ENCODE measurements around the gene FAM131C. TPM values are rescaled to one million over a fixed set of nuclear protein-coding genes. Genes with fewer than 3 reads are reported as not detected.
A peak's percentile ranks its signal among the peaks of the same experiment; 100 is the strongest.

FAM131C gene
- total and polyA plus RNA-seq, 2 experiments from 2014 or later, result 0.71 to 1.3 TPM

DNA sequence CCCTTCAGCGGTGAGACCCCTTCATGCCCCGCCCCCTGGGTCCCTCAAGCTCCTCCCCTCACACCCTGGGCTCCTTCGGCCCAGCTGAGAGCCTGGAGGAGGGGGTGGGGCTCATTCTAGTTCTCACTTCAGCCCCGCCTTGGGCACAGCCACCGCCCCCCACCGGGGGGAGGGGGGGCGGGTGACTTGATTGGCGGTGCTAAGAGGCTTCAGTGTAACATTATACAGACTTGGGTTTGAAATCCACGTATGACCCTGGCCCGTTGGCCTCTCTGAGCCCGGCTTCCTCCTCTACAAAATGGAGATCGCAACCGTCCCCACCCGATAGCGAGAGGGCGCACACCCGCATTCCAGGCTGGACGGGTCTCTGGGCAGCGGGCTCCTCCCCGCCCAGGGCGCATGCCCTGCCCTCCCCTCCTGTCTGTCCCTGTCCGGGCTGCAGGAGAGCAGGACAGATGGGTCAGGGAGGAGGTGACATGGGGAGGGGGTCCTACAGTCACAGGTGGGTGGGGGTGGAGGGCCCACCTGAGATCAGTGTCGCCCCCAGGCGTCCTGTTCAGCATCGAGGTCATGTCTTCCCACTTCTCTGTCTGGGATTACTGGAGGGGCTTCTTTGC is 24.8 kb downstream of the FAM131C start:
- Histone ChIP-seq H3K9me2 (ENCODE audit: insufficient read depth) (no peaks in the 10 kb centered on the region), H3K4me3 (peak overlapping the region; percentile 71), H4K20me1 (replicated peaks; ENCODE audit: insufficient read depth) (no peaks in the 10 kb centered on the region), H3K36me3 (ENCODE audit: insufficient read depth) (no peaks in the 10 kb centered on the region), H3K79me2 (replicated peaks; ENCODE audit: insufficient read depth) (no peaks in the 10 kb centered on the region), H2AFZ (peak overlapping the region; percentile 94), H3K27ac (ENCODE audit: low read depth) (peak overlapping the region; percentile 69; the same call in 1 of the 2 replicates), H3F3A (replicated peaks; ENCODE audit: low read depth) (no peaks in the 10 kb centered on the region), H3K27me3 (ENCODE audit: insufficient read depth) (no peaks in the 10 kb centered on the region), H3K4me1 (ENCODE audit: insufficient read depth) (0 out of 2 replicates have a peak, but pooled peaks cover 5% of the 10 kb centered on the region), H3K4me2 (peak overlapping the region; percentile 89)
- Mint-ChIP-seq H3K27me3 (ENCODE audit: insufficient read depth, low read depth, poor library complexity) (peaks cover 4% of the 10 kb centered on the region), H3K36me3 (ENCODE audit: low read depth) (no peaks in the 10 kb centered on the region), H3K9me3 (no peaks in the 10 kb centered on the region), H3K4me3 (peak overlapping the region; percentile 74), H3K4me1 (peaks cover 12% of the 10 kb centered on the region), H3K27ac (no peak overlapping the region)
- DNase-seq (ENCODE audit: low spot score) (peak; percentile 97), ATAC-seq (peak; percentile 88)
- TF ChIP-seq, protein P1, sequence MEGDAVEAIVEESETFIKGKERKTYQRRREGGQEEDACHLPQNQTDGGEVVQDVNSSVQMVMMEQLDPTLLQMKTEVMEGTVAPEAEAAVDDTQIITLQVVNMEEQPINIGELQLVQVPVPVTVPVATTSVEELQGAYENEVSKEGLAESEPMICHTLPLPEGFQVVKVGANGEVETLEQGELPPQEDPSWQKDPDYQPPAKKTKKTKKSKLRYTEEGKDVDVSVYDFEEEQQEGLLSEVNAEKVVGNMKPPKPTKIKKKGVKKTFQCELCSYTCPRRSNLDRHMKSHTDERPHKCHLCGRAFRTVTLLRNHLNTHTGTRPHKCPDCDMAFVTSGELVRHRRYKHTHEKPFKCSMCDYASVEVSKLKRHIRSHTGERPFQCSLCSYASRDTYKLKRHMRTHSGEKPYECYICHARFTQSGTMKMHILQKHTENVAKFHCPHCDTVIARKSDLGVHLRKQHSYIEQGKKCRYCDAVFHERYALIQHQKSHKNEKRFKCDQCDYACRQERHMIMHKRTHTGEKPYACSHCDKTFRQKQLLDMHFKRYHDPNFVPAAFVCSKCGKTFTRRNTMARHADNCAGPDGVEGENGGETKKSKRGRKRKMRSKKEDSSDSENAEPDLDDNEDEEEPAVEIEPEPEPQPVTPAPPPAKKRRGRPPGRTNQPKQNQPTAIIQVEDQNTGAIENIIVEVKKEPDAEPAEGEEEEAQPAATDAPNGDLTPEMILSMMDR (conservative IDR thresholded peaks at IDR 0.05; ENCODE audit: low read depth in 2 of 2), result peak; percentile 34 to 38
- TF ChIP-seq, protein P2, sequence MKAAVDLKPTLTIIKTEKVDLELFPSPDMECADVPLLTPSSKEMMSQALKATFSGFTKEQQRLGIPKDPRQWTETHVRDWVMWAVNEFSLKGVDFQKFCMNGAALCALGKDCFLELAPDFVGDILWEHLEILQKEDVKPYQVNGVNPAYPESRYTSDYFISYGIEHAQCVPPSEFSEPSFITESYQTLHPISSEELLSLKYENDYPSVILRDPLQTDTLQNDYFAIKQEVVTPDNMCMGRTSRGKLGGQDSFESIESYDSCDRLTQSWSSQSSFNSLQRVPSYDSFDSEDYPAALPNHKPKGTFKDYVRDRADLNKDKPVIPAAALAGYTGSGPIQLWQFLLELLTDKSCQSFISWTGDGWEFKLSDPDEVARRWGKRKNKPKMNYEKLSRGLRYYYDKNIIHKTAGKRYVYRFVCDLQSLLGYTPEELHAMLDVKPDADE (IDR thresholded peaks at IDR 0.05), result no peak
- no peak for TF ChIP-seq ZNF114 (CRISPR knock-in tag; IDR thresholded peaks at IDR 0.05)

DNA sequence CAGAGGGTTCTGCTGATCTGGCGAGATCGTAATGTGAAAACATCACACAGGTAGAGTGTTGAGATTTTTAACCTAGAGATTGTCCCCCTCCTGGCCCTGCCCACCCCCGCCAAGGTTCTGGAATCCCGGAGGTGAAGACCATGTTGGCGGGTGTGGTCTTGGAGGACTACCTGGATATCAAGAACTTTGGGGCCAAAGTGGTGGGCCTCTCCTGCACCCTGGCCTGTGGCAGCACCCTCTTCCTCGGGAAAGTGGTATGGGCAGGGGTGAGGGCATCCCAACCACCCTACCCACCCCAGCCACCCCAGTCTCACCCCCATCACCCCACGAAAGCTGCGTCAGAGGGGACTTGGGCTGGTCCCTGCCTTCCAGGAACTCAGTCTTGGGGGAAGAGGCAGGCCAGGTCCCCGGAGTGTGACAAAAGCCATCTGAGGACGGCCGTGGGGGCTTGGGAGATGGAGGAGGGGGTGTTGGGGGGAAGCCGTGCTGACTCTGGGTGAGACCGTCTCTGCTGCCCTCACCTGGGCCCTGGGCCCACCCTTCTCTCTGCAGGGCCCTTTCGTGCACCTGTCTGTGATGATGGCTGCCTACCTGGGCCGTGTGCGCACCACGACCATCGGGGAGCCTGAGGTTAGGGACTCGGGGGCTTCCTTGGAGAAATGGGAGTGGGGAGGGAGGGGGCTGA is 25.5 kb downstream of the FAM131C start:
- no peaks in the 10 kb centered on the region for H3K36me3 ChIP-seq (ENCODE audit: insufficient read depth)
- no peaks in the 10 kb centered on the region for H3K9me2 ChIP-seq (ENCODE audit: insufficient read depth)
- H3K27me3 Mint-ChIP-seq (ENCODE audit: insufficient read depth, low read depth, poor library complexity), result peaks cover 6% of the 10 kb centered on the region
- H3K4me3 ChIP-seq, result peak overlapping the region; percentile 71
- peaks cover 12% of the 10 kb centered on the region for H3K4me1 Mint-ChIP-seq
- TF ChIP-seq, protein P1 (conservative IDR thresholded peaks at IDR 0.05; ENCODE audit: low read depth in 2 of 2), result peak in 1 of 2 experiments; percentile 28; a peak in 2 of 4 replicates
- no peak for TF ChIP-seq NANOG (IDR thresholded peaks at IDR 0.05; ENCODE audit: borderline replicate concordance)
- H3K27ac ChIP-seq (ENCODE audit: low read depth), result no peak overlapping the region
- peak overlapping the region; percentile 74 for H3K4me3 Mint-ChIP-seq
- 0 out of 2 replicates have a peak, but pooled peaks cover 5% of the 10 kb centered on the region for H3K4me1 ChIP-seq (ENCODE audit: insufficient read depth)
- peak overlapping the region; percentile 84 for H2AFZ ChIP-seq
- no peaks in the 10 kb centered on the region for H4K20me1 ChIP-seq (replicated peaks; ENCODE audit: insufficient read depth)
- no peak for DNase-seq (ENCODE audit: low spot score)
- H3F3A ChIP-seq (replicated peaks; ENCODE audit: low read depth), result no peaks in the 10 kb centered on the region
- H3K4me2 ChIP-seq, result peak overlapping the region; percentile 89
- no peaks in the 10 kb centered on the region for H3K27me3 ChIP-seq (ENCODE audit: insufficient read depth)
- no peaks in the 10 kb centered on the region for H3K9me3 Mint-ChIP-seq
- no peak overlapping the region for H3K27ac Mint-ChIP-seq
- H3K79me2 ChIP-seq (replicated peaks; ENCODE audit: insufficient read depth), result no peaks in the 10 kb centered on the region
- peak; percentile 49 for ATAC-seq
- H3K36me3 Mint-ChIP-seq (ENCODE audit: low read depth), result no peaks in the 10 kb centered on the region

Data from GM23338 (cell line).